ENCODE results near the gene CFAP77.

DNA sequence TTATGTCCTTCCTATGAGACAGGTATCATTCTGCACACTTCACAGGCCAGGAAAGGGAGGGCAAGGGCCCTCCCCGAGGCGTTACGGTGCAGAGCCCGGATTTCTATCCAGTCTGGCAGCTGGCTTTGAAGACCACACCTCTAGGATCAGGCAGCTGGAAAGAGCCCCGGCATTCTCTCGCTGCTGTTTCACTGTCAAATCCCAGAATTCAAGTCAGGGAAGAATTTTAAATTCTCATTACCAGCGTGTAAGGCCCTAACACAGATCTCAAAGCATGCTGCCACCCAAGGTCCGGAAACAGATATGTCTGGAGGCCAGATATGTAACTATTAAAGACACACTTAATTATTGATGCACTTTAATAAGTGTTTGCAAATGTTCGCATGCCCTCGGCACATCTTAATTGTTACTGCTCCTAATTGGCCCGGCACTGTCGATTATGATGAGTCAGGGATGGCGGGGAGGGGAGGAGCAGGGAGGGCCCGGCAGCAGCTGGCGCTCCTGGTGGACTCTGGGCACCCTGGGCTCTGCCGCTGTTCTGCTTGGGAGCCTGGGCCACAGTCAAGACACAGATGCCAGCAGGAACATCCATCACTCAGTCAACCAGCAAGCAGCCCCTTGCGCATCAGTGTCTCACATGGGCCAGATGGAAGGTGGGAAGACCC lies 96.1 kb downstream of the CFAP77 start:
- TF ChIP-seq CTCF (tag by site-specific recombination; IDR thresholded peaks at IDR 0.05) (no peak), ZNF792 (tag by site-specific recombination; IDR thresholded peaks at IDR 0.05) (no peak), YY1 (tag by site-specific recombination; IDR thresholded peaks at IDR 0.05) (no peak), ZBTB20 (tag by site-specific recombination; IDR thresholded peaks at IDR 0.05) (no peak), ZEB2 (tag by site-specific recombination; IDR thresholded peaks at IDR 0.05) (no peak), ZNF623 (tag by site-specific recombination; IDR thresholded peaks at IDR 0.05) (no peak), ZNF174 (tag by site-specific recombination; IDR thresholded peaks at IDR 0.05) (no peak), MYNN (tag by site-specific recombination; IDR thresholded peaks at IDR 0.05; ENCODE audit: borderline replicate concordance) (no peak), ZXDB (tag by site-specific recombination; IDR thresholded peaks at IDR 0.05) (no peak), ZNF157 (tag by site-specific recombination; IDR thresholded peaks at IDR 0.05) (no peak)
- TF ChIP-seq, protein P1, sequence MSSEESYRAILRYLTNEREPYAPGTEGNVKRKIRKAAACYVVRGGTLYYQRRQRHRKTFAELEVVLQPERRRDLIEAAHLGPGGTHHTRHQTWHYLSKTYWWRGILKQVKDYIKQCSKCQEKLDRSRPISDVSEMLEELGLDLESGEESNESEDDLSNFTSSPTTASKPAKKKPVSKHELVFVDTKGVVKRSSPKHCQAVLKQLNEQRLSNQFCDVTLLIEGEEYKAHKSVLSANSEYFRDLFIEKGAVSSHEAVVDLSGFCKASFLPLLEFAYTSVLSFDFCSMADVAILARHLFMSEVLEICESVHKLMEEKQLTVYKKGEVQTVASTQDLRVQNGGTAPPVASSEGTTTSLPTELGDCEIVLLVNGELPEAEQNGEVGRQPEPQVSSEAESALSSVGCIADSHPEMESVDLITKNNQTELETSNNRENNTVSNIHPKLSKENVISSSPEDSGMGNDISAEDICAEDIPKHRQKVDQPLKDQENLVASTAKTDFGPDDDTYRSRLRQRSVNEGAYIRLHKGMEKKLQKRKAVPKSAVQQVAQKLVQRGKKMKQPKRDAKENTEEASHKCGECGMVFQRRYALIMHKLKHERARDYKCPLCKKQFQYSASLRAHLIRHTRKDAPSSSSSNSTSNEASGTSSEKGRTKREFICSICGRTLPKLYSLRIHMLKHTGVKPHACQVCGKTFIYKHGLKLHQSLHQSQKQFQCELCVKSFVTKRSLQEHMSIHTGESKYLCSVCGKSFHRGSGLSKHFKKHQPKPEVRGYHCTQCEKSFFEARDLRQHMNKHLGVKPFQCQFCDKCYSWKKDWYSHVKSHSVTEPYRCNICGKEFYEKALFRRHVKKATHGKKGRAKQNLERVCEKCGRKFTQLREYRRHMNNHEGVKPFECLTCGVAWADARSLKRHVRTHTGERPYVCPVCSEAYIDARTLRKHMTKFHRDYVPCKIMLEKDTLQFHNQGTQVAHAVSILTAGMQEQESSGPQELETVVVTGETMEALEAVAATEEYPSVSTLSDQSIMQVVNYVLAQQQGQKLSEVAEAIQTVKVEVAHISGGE (tag by site-specific recombination; conservative IDR thresholded peaks at IDR 0.05; ENCODE audit: low read depth), result no peak
- TF ChIP-seq, protein P2, sequence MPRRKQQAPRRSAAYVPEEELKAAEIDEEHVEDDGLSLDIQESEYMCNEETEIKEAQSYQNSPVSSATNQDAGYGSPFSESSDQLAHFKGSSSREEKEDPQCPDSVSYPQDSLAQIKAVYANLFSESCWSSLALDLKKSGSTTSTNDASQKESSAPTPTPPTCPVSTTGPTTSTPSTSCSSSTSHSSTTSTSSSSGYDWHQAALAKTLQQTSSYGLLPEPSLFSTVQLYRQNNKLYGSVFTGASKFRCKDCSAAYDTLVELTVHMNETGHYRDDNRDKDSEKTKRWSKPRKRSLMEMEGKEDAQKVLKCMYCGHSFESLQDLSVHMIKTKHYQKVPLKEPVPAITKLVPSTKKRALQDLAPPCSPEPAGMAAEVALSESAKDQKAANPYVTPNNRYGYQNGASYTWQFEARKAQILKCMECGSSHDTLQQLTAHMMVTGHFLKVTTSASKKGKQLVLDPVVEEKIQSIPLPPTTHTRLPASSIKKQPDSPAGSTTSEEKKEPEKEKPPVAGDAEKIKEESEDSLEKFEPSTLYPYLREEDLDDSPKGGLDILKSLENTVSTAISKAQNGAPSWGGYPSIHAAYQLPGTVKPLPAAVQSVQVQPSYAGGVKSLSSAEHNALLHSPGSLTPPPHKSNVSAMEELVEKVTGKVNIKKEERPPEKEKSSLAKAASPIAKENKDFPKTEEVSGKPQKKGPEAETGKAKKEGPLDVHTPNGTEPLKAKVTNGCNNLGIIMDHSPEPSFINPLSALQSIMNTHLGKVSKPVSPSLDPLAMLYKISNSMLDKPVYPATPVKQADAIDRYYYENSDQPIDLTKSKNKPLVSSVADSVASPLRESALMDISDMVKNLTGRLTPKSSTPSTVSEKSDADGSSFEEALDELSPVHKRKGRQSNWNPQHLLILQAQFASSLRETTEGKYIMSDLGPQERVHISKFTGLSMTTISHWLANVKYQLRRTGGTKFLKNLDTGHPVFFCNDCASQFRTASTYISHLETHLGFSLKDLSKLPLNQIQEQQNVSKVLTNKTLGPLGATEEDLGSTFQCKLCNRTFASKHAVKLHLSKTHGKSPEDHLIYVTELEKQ (tag by site-specific recombination; IDR thresholded peaks at IDR 0.05; ENCODE audit: borderline replicate concordance), result no peak
